ENCODE measurements around the gene GRB14. TPM values are rescaled to one million over a fixed set of nuclear protein-coding genes. Genes with fewer than 3 reads are reported as not detected.

The GRB14 gene
- total and polyA plus RNA-seq, 2 of the 13 experiments (the other 11 are each of a cell fraction or from before 2014, with no cell fraction given) = 4.6 to 5.8 TPM

DNA sequence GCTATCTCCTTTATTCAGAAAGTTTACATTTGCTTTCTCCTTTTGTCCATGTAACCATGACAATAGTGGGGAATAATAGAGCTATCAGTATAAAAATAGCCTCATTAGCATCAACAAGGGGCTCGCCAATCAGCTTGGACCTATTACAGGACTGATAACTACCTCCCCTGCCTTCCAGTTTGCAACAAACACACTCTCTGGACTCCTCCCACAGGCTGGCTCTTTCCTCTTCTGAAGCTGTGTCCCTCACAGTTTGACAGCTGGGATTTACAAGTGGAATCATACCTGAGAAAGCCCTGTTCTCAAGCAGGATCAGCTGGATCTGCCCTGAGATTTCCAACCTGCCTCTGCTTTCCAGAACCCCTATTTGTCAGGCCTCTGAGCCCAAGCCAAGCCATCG is 162.5 kb downstream of the GRB14 start:
- Histone ChIP-seq H3K9me3 (ENCODE audit: low read length) (no peaks in the 10 kb centered on the region), H3K4me3 (replicated peaks in 1 of 3; ENCODE audit: insufficient read depth in 1 of 3, low read depth in 2 of 3, low read length in 3 of 3) (no peak overlapping the region), H3K4me2 (ENCODE audit: low read depth, low read length) (no peak overlapping the region), H3K27ac (ENCODE audit: extremely low read length, insufficient read depth, low read length) (no peak overlapping the region), H4K20me1 (ENCODE audit: insufficient read depth, low read length) (no peaks in the 10 kb centered on the region), H3K36me3 (replicated peaks in 1 of 2; ENCODE audit: control insufficient read depth in 1 of 2, insufficient read depth in 2 of 2, low read length in 2 of 2) (no peaks in the 10 kb centered on the region), H2AFZ (ENCODE audit: low read length) (no peak overlapping the region), H3K79me2 (ENCODE audit: insufficient read depth, low read length) (no peaks in the 10 kb centered on the region), H3K9ac (ENCODE audit: insufficient read depth, low read depth, low read length) (no peak overlapping the region), H3K27me3 (ENCODE audit: control insufficient read depth in 1 of 2, insufficient read depth in 2 of 2, low read length in 2 of 2) (peaks cover 0 to 22% of the 10 kb centered on the region in 2 experiments; a peak in 3 of 5 replicates), H3K4me1 (ENCODE audit: insufficient read depth, low read length) (no peaks in the 10 kb centered on the region)
- no peak for TF ChIP-seq SMYD3 (CRISPR knock-in tag; IDR thresholded peaks at IDR 0.05)
- no peak for TF ChIP-seq PHF8 (CRISPR knock-in tag; IDR thresholded peaks at IDR 0.05)
- TF ChIP-seq ZNF383 (CRISPR knock-in tag; IDR thresholded peaks at IDR 0.05; ENCODE audit: borderline replicate concordance) = no peak
- TF ChIP-seq ZSCAN22 (CRISPR knock-in tag; IDR thresholded peaks at IDR 0.05) = no peak
- no peak for TF ChIP-seq ZNF451 (CRISPR knock-in tag; IDR thresholded peaks at IDR 0.05)
- TF ChIP-seq, protein P1, sequence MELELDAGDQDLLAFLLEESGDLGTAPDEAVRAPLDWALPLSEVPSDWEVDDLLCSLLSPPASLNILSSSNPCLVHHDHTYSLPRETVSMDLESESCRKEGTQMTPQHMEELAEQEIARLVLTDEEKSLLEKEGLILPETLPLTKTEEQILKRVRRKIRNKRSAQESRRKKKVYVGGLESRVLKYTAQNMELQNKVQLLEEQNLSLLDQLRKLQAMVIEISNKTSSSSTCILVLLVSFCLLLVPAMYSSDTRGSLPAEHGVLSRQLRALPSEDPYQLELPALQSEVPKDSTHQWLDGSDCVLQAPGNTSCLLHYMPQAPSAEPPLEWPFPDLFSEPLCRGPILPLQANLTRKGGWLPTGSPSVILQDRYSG (CRISPR knock-in tag; IDR thresholded peaks at IDR 0.05) = no peak
- POLR2A ChIA-PET = no interaction called here
- no peak for DNase-seq (ENCODE audit: low spot score)
- no TSS peak for BruUV-seq (replicated peaks)
- no peak for ATAC-seq
- intact Hi-C loops (cut with micrococcal nuclease; ENCODE audit: unreplicated experiment) (no loop called here), in situ Hi-C loops (cut with HindIII; ENCODE audit: extremely low pct_ligation_motif_present, low pct_unique_long_range_greater_than_20kb) (no loop called here)
- 36% methylated on average over 2 of the region's 2 CpGs for WGBS (ENCODE audit: low lambda C conversion rate)
- FAIRE-seq = no peak
- CTCF ChIA-PET (ENCODE audit: low intra/inter-chr PET ratio, low total read pairs) = no interaction called here

DNA sequence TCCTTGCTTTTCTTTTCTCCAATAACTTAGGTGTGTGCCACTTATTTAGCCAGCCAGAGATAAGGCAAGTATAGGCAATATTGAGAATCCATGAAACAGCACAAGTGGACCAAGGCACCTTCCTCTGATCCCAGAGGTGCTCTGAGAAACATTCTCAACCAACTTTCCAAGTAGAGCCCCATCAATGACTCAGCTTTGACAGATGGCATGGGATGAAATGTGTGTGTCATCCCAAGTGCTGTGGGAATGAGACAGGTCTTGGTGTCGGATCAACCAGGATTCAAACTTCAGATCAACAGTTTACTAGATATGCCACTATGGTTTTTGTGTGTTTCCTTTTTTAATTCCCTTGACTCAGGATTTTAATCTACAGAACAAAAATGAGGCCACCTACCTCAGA is 164.0 kb downstream of the GRB14 start:
- Histone ChIP-seq H3K4me3 (replicated peaks in 1 of 3; ENCODE audit: insufficient read depth in 1 of 3, low read depth in 2 of 3, low read length in 3 of 3) (no peak overlapping the region), H3K9me3 (ENCODE audit: low read length) (no peaks in the 10 kb centered on the region), H2AFZ (ENCODE audit: low read length) (no peak overlapping the region), H3K79me2 (ENCODE audit: insufficient read depth, low read length) (no peaks in the 10 kb centered on the region), H3K27me3 (ENCODE audit: control insufficient read depth in 1 of 2, insufficient read depth in 2 of 2, low read length in 2 of 2) (peaks cover 0 to 22% of the 10 kb centered on the region in 2 experiments; a peak in 2 of 5 replicates), H3K4me2 (ENCODE audit: low read depth, low read length) (no peak overlapping the region), H3K36me3 (replicated peaks in 1 of 2; ENCODE audit: control insufficient read depth in 1 of 2, insufficient read depth in 2 of 2, low read length in 2 of 2) (no peaks in the 10 kb centered on the region), H3K4me1 (ENCODE audit: insufficient read depth, low read length) (no peaks in the 10 kb centered on the region), H3K27ac (ENCODE audit: extremely low read length, insufficient read depth, low read length) (no peak overlapping the region), H3K9ac (ENCODE audit: insufficient read depth, low read depth, low read length) (no peak overlapping the region), H4K20me1 (ENCODE audit: insufficient read depth, low read length) (no peaks in the 10 kb centered on the region)
- ChIA-PET POLR2A (no interaction called here), CTCF (ENCODE audit: low intra/inter-chr PET ratio, low total read pairs) (no interaction called here)
- WGBS (ENCODE audit: low lambda C conversion rate) = 16% methylated on average over 1 of the region's 1 CpG
- in situ Hi-C loops (cut with HindIII; ENCODE audit: extremely low pct_ligation_motif_present, low pct_unique_long_range_greater_than_20kb) (no loop called here), intact Hi-C loops (cut with micrococcal nuclease; ENCODE audit: unreplicated experiment) (no loop called here)
- FAIRE-seq = no peak
- ATAC-seq = no peak
- DNase-seq (ENCODE audit: low spot score) = no peak
- no TSS peak for BruUV-seq (replicated peaks)
- no peak for TF ChIP-seq PLRG1 (conservative IDR thresholded peaks at IDR 0.05)
- TF ChIP-seq ZSCAN12 (CRISPR knock-in tag; IDR thresholded peaks at IDR 0.05) = no peak
- TF ChIP-seq, protein P2, sequence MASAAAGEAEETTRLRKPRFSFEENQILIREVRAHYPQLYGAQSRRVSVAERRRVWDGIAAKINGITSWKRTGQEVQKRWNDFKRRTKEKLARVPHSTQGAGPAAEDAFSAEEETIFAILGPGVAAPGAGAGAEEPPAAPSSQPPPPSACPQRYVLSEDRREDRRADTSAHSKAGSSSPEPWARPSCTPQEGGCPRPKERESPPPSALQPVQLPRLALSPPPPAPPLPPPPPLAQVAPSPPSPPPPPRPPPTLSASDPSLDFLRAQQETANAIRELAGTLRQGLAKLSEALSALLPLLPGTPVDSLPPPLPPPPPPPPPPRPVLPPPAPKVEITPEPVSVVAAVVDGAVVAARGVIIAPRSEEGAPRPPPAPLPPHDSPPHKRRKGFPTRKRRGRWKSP (CRISPR knock-in tag; IDR thresholded peaks at IDR 0.05) = no peak
- TF ChIP-seq, protein P3, sequence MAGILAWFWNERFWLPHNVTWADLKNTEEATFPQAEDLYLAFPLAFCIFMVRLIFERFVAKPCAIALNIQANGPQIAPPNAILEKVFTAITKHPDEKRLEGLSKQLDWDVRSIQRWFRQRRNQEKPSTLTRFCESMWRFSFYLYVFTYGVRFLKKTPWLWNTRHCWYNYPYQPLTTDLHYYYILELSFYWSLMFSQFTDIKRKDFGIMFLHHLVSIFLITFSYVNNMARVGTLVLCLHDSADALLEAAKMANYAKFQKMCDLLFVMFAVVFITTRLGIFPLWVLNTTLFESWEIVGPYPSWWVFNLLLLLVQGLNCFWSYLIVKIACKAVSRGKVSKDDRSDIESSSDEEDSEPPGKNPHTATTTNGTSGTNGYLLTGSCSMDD (CRISPR knock-in tag; IDR thresholded peaks at IDR 0.05) = no peak
- no peak for TF ChIP-seq FIP1L1 (IDR thresholded peaks at IDR 0.05; ENCODE audit: borderline replicate concordance, insufficient read depth, low read depth, low read length)
- no peak for TF ChIP-seq CHD4 (IDR thresholded peaks at IDR 0.05; ENCODE audit: borderline replicate concordance, low read length)
- TF ChIP-seq ZNF780A (CRISPR knock-in tag; IDR thresholded peaks at IDR 0.05) = no peak
- no peak for TF ChIP-seq SRSF1 (optimal IDR thresholded peaks at IDR 0.05; ENCODE audit: low read depth, low read length)
- no peak for TF ChIP-seq ZEB1 (IDR thresholded peaks at IDR 0.05; ENCODE audit: insufficient replicate concordance, low read depth)
- TF ChIP-seq ZNF138 (CRISPR knock-in tag; IDR thresholded peaks at IDR 0.05; ENCODE audit: low read depth) = no peak
- TF ChIP-seq TRIM24 (CRISPR knock-in tag; IDR thresholded peaks at IDR 0.05) = no peak
